ENCODE results near the gene MCL1.

DNA sequence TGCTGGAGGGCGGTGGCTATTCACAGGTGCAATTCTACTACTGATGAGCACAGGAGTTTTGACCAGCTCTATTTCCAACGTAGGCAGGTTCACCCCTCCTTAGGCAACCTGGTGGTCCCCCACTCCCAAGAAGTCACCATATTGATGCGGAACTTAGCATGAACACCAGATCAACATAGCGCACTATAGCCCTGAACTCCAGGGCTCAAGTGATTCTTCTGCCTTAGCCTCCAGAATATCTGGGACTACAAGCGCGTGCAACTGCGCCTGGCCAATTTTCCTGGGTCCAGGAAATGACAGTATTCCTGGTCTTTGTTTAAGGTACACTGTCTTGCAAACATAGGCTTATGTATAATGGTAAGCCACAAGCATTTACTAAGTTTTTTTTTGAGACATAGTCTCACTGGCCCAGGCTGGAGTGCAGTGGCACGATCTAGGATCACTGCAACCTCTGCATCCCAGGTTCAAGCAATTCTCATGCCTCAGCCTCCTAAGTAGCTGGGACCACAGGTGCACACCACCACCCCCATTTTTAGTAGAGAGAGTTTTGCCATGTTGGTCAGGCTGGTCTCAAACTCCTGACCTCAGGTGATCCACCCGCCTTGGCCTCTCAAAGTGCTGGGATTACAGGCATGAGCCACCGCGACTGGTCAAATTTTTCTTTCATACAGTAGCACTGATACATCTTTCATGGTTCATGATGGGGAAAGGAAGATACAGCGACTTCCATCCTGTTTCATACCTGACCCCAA, 12.6 kb downstream of the MCL1 start:
- TF ChIP-seq, protein P1, sequence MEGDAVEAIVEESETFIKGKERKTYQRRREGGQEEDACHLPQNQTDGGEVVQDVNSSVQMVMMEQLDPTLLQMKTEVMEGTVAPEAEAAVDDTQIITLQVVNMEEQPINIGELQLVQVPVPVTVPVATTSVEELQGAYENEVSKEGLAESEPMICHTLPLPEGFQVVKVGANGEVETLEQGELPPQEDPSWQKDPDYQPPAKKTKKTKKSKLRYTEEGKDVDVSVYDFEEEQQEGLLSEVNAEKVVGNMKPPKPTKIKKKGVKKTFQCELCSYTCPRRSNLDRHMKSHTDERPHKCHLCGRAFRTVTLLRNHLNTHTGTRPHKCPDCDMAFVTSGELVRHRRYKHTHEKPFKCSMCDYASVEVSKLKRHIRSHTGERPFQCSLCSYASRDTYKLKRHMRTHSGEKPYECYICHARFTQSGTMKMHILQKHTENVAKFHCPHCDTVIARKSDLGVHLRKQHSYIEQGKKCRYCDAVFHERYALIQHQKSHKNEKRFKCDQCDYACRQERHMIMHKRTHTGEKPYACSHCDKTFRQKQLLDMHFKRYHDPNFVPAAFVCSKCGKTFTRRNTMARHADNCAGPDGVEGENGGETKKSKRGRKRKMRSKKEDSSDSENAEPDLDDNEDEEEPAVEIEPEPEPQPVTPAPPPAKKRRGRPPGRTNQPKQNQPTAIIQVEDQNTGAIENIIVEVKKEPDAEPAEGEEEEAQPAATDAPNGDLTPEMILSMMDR (IDR thresholded peaks at IDR 0.05) = no peak
- TF ChIP-seq POLR2A (IDR thresholded peaks at IDR 0.05) (no peak), POLR2AphosphoS5 (IDR thresholded peaks at IDR 0.05) (peak in 1 of 4 donors; percentile 10)

Measured in sigmoid colon (tissue), 4 donors.